Adipose tissue (tissue), 3 donors: Measurements from ENCODE around the gene PRKCA. TPM values are rescaled to one million over a fixed set of nuclear protein-coding genes. Genes with fewer than 3 reads are reported as not detected.

Source experiments
- H3K27ac ChIP-seq: one replicate; pipeline ENCODE4 v1.5.1; 2013; ENCODE audit warnings: low read depth, low read length
- WGBS, 3 donors: extraction: QIAGEN DNeasy Blood & Tissue Kit; methylation state at CpG; one replicate each; pipeline ENCODE4 v1.1.7; 2013; 5-methylcytosine and 5-hydroxymethylcytosine counted together
- polyA plus RNA-seq, 3 donors: library from polyadenylated mRNA; stranded (reverse); fragments of 200-250 nt; gene quantifications; one replicate each; pipeline ENCODE4 v1.2.3, GENCODE V29; 2013
- donor health status: healthy with polysubstance abuse.
- donor health status: Bipolar disorder and iron deficiency.
- donor health status: healthy.

The PRKCA gene
- polyA plus RNA-seq, 3 donors = 2.1 to 6.3 (median 2.3) TPM

GRCh38 chr17:66417300-66417719, 114.9 kb downstream of the PRKCA start:
- WGBS, 3 donors = 77 to 93% (median 77%) methylated on average over 2 of the region's 2 CpGs
- no peak overlapping the region for H3K27ac ChIP-seq

- no peak overlapping the region for H3K27ac ChIP-seq
- 58 to 75% (median 63%) methylated on average over 3 of the region's 3 CpGs for WGBS, 3 donors
Observed at GRCh38 chr17:66420961-66421371, 118.6 kb downstream of the PRKCA start.

GRCh38 chr17:66422186-66422585, 119.8 kb downstream of the PRKCA start:
- no peak overlapping the region for H3K27ac ChIP-seq
- 80 to 89% (median 87%) methylated on average over 2 of the region's 2 CpGs for WGBS, 3 donors

DNA sequence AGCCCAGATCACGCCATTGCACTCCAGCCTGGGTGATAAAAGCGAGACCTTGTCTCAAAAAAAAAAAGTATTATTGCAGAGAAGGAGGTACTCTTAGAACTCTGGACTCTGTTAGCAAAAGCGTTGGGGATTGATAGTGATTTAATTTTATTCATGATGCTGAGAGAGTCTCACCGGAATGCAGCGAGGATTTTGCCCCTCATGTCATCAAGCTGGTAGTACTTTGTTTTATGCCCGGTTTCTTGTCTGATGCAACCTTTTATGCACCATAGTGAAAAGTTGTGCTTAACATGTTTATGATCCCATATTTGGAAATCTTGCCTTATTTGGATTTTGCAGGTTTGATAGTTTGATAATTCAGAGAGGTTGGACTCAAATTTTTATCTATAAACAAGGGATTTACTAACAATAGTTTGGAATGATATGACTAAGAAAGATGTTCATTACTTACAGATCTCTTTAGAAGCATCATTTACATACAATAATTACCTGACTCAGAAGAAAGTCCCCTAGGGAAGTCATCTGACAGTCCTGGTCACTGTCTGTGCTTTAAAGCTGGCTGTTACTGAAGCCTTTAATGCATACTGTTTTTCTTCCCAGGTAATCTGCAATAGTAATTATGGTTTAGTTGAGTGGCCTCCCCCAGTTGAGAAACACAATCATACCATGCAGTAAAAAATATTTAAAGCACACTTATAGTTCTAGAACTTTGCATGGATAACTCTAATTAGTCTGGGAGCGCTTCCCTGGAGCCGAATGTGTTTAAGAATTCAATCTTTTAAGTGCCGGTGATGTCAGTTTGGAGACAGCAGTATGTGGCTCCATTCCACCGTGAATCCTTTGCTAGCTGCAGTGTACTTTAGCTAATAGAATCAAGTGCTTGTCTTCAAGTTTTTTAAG, 120.9 kb downstream of the PRKCA start:
- H3K27ac ChIP-seq = no peak overlapping the region
- WGBS, 3 donors = 77 to 88% (median 85%) methylated on average over 10 of the region's 10 CpGs

DNA sequence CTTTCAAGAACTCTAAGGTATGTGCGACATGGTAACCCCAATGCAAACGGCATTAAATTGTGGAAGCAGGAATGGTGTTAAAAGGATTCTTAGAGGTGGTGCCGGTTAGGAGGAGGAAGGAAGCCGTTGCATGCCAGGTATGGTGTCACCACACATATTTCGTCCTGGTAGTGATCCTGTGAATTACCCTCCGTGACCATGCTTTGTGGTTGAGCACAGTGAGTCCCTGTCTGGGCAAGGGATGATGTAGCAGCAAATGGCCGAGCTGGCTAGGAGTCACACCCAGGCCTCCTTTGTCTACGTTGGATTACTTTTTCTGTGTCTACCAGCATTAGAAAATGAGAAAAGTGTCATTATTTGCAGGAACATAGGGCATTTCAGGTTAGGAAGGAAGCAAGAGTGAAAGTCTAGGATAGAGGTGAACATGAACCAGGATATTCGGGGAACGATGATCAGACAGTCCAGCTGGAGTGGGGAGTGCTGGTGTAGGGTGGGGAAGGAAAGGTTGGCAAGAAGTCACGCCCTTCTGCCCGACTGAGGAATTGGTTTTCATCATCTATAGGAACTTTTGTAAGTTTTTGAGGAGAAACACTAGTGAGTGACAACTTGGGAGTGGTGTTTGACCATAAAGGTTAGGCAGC, 123.5 kb downstream of the PRKCA start:
- H3K27ac ChIP-seq = no peak overlapping the region
- 62 to 88% (median 78%) methylated on average over 12 of the region's 12 CpGs for WGBS, 3 donors

- WGBS, 3 donors = 56 to 65% (median 63%) methylated on average over 6 of the region's 6 CpGs
- no peak overlapping the region for H3K27ac ChIP-seq
Observed at GRCh38 chr17:66426397-66427033, 124.1 kb downstream of the PRKCA start.

GRCh38 chr17:66427134-66427533, 124.7 kb downstream of the PRKCA start:
- no peak overlapping the region for H3K27ac ChIP-seq
- 95 to 97% (median 95%) methylated on average over 3 of the region's 3 CpGs for WGBS, 3 donors

- WGBS, 3 donors = 77 to 94% (median 94%) methylated on average over 1 of the region's 1 CpG
Observed at GRCh38 chr17:66429680-66430079, 127.3 kb downstream of the PRKCA start.

DNA sequence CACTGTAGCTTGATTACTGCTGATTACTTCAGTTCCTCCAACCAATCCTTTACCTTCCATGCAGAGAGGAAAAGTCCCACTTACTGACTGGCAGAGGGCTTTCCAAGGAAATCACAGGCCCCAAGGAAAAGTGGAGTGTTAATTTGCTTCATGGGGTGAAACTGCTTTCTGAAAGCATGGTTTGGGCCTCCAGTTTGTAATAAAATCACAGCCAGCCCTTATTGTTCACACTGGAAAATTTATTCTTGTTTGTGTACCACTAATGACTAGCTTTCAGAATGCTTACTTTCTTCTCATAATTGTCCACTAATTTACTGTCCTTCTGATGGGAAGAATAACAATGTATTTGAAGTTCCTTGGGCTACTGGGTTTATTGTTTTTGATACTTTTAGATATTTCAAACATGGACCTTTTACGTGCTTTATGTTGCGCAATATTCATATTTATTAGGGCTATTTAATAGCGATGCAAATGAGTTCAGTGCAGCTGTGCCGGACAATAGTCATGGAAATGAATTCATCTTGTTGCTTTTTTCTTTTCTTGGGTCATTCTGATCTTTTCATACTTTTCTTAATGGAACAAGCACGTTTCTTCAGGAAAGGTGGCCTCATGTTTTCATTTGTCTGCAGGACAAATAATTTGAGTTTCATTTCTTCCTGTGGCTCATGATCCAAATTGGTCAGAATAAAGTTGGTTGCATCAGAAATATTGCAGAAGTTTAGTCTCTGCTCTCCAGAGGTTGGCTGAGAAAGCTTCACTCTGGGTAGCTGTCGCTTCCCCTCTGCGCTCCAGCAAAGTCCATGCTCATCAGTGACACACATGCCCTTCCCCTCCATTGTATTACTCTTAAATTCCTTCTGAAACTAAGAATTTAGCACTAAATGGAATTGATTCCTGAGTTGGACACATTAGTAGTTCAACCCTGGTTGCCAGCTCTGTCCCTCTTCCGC, 128.7 kb downstream of the PRKCA start:
- 76 to 89% (median 82%) methylated on average over 8 of the region's 8 CpGs for WGBS, 3 donors
- H3K27ac ChIP-seq = no peak overlapping the region

More at GRCh38 chr17:66429680-66430079, 127.3 kb downstream of the PRKCA start:
- H3K27ac ChIP-seq = no peak overlapping the region

GRCh38 chr17:66431910-66432309, 129.5 kb downstream of the PRKCA start:
- 71 to 87% (median 72%) methylated on average over 5 of the region's 5 CpGs for WGBS, 3 donors
- no peak overlapping the region for H3K27ac ChIP-seq

GRCh38 chr17:66432411-66432957, 130.1 kb downstream of the PRKCA start:
- 44 to 50% (median 46%) methylated on average over 2 of the region's 2 CpGs for WGBS, 3 donors
- no peak overlapping the region for H3K27ac ChIP-seq

GRCh38 chr17:66432996-66433551, 130.7 kb downstream of the PRKCA start:
- H3K27ac ChIP-seq = no peak overlapping the region
- 65 to 82% (median 70%) methylated on average over 5 of the region's 5 CpGs for WGBS, 3 donors

DNA sequence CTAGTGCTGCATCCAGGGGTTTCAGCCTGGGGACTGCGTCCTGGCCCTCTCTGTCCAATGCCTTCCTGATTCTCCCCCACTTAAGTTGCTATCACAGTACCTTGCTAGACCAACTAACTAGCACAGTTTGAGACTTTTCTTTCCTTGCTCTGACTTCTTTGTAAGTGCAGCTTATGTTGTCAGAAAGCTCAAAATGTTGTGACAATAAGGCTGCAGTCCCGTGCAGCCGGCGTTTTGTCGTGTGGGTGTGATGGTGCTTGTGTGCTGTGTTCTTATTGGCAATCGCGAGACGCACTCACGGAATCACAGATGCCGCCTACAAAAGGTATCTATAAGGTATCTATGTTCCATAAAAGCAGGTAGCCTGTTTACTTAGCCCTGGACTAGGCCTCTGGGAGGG, 132.8 kb downstream of the PRKCA start:
- no peak overlapping the region for H3K27ac ChIP-seq
- WGBS, 3 donors = 95 to 97% (median 95%) methylated on average over 10 of the region's 10 CpGs

GRCh38 chr17:66436631-66437030, 134.2 kb downstream of the PRKCA start:
- 85 to 94% (median 89%) methylated on average over 6 of the region's 6 CpGs for WGBS, 3 donors
- H3K27ac ChIP-seq = no peak overlapping the region

- WGBS, 3 donors = 36 to 80% (median 45%) methylated on average over 4 to 5 of the region's 5 CpGs
- no peak overlapping the region for H3K27ac ChIP-seq
Observed at GRCh38 chr17:66437476-66438026, 135.1 kb downstream of the PRKCA start.

DNA sequence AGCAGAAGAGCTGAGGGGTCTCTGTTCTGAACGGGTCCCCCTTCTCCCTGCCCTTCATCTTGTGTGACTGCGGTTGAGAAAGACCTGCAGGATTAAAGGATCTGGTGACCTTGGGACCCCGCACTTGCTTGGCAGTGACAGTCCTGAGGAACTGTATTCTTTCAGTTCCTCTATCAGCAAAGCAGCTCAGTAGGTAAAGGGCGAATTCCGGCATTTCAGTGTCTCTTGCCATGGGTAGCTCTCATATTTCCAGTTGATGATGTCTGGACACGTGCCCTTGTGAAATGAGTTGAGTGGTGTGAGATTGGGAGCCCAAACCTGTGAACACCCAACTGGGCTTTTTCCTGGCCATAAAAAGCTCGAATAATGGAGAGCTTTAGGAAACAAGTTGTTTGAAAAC, 135.7 kb downstream of the PRKCA start:
- 79 to 90% (median 81%) methylated on average over 7 of the region's 7 CpGs for WGBS, 3 donors
- H3K27ac ChIP-seq = no peak overlapping the region

GRCh38 chr17:66441101-66441661, 138.8 kb downstream of the PRKCA start:
- 50 to 67% (median 61%) methylated on average over 11 of the region's 11 CpGs for WGBS, 3 donors
- no peak overlapping the region for H3K27ac ChIP-seq
